Measurements from ENCODE around the gene SIGLEC12.

- TF ChIP-seq POLR2A (IDR thresholded peaks at IDR 0.05; ENCODE audit: low read depth, low read length) (no peak), POLR2AphosphoS5 (IDR thresholded peaks at IDR 0.05; ENCODE audit: low read depth, low read length) (no peak)
Observed at GRCh38 chr19:51471527-51471926, 30.1 kb downstream of the SIGLEC12 start.
